Endothelial cell of umbilical vein (primary cell): Measurements from ENCODE around the gene OTOP1. TPM values are rescaled to one million over a fixed set of nuclear protein-coding genes. Genes with fewer than 3 reads are reported as not detected.
A peak's percentile ranks its signal among the peaks of the same experiment; 100 is the strongest.
"Not testable (repeated sequence)": the region's sequence is repeated elsewhere in the genome, so short reads cannot be mapped to it uniquely, and the experiment has no call there.

ENCODE experiments used
- BruUV-seq: library from RNA; stranded (reverse); fragments of 400-500 nt; replicated peaks from 2 replicates; lab custom pipeline; 2021; lab: Mats Ljungman, UMichigan
- CTCF ChIA-PET: fragments of 300-600, 350-600 bp; sonication (Branson Sonifier 250); formaldehyde crosslinking; loops from one replicate; lab custom pipeline; 2021; ENCODE audit warnings: antibody characterized with exemption, inconsistent platforms; lab: Charles Lee
- POLR2A ChIA-PET: fragments of 300-600, 350-600 bp; sonication (Branson Sonifier 250); formaldehyde crosslinking; loops from one replicate; lab custom pipeline; 2021; ENCODE audit warnings: antibody characterized with exemption, inconsistent platforms; lab: Charles Lee
- DNase-seq: peaks from one replicate; pipeline ENCODE4 v3.0.0-alpha.2; 2011; ENCODE audit warnings: low read depth, low spot score
- FAIRE-seq: peaks from 2 replicates; lab custom pipeline; 2011; peaks lifted over from hg19 to GRCh38; lab: Jason Lieb, UNC
- H2AFZ ChIP-seq: 2 replicates; pipeline ENCODE4 v1.6.0; 2012; ENCODE audit warnings: low read depth, low read length, control low read depth, inconsistent platforms
- H3K27ac ChIP-seq: 2 replicates; pipeline ENCODE4 v1.5.1; 2011; ENCODE audit warnings: low read depth, mild to moderate bottlenecking, control low read depth, low read length, moderate library complexity; ENCODE audit not compliant: insufficient read depth
- H3K27me3 ChIP-seq, 2 experiments: 2 replicates each; pipeline versions ENCODE4 v1.6.0 to v1.6.1; 2011; ENCODE audit warnings: low read length in 2 of 2, mixed read lengths in 1 of 2; ENCODE audit not compliant: control insufficient read depth in 2 of 2, insufficient read depth in 2 of 2
- H3K36me3 ChIP-seq, 2 experiments: 2 replicates in 1 of 2; 3 replicates in 1 of 2; pipeline ENCODE4 v1.5.1; 2011; ENCODE audit warnings: low read length in 2 of 2, mild to moderate bottlenecking in 1 of 2, moderate library complexity in 1 of 2; ENCODE audit not compliant: control insufficient read depth in 2 of 2, insufficient read depth in 2 of 2; ENCODE audit errors: extremely low read depth in 1 of 2
- H3K4me1 ChIP-seq: 3 replicates; pipeline ENCODE4 v1.5.1; 2011; ENCODE audit warnings: mild to moderate bottlenecking, low read length; ENCODE audit not compliant: control insufficient read depth, insufficient read depth; ENCODE audit errors: extremely low read depth
- H3K4me2 ChIP-seq: 2 replicates; pipeline ENCODE4 v1.6.1; 2011; ENCODE audit warnings: low read length, control low read depth, mixed read lengths; ENCODE audit not compliant: insufficient read depth
- H3K4me3 ChIP-seq, 3 experiments: fragments of 200-600 bp in 1 of 3; sonication (generic), shearing (Covaris generic) in 1 of 3; replicated peaks in 1 of 3; 2 replicates each; pipeline ENCODE4 v1.5.1; 2011 to 2016; ENCODE audit warnings: control low read depth in 3 of 3, low read length in 3 of 3, mild to moderate bottlenecking in 2 of 3, inconsistent platforms in 1 of 3, low read depth in 1 of 3, moderate library complexity in 1 of 3; ENCODE audit not compliant: insufficient read depth in 1 of 3
- H3K79me2 ChIP-seq: 2 replicates; pipeline ENCODE4 v1.6.0; 2012; ENCODE audit warnings: low read length, inconsistent platforms; ENCODE audit not compliant: control insufficient read depth, insufficient read depth
- H3K9ac ChIP-seq: replicated peaks from 2 replicates; pipeline ENCODE3; 2011; ENCODE audit warnings: low read length, control low read depth; ENCODE audit not compliant: insufficient read depth; ENCODE audit errors: extremely low read depth
- H3K9me1 ChIP-seq: replicated peaks from 3 replicates; pipeline ENCODE4 v1.6.0; 2011; ENCODE audit warnings: mild to moderate bottlenecking, low read length; ENCODE audit not compliant: control insufficient read depth, insufficient read depth; ENCODE audit errors: extremely low read depth
- H3K9me3 ChIP-seq: replicated peaks from 2 replicates; pipeline ENCODE4 v1.5.1; 2012; ENCODE audit warnings: low read length, inconsistent platforms; ENCODE audit not compliant: control insufficient read depth, insufficient read depth
- H4K20me1 ChIP-seq: replicated peaks from 2 replicates; pipeline ENCODE3; 2011; ENCODE audit warnings: mild to moderate bottlenecking, low read length; ENCODE audit not compliant: control insufficient read depth, insufficient read depth; ENCODE audit errors: extremely low read depth
- CTCF ChIP-seq, 2 donors: IDR thresholded peaks; 1 replicate in 1 of 2; 2 replicates in 1 of 2; pipeline ENCODE4 v1.5.1; 2011; ENCODE audit warnings: low read length in 2 of 2, mild to moderate bottlenecking in 2 of 2, moderate library complexity in 2 of 2, control low read depth in 1 of 2, inconsistent platforms in 1 of 2, low read depth in 1 of 2; ENCODE audit not compliant: insufficient read depth in 1 of 2; ENCODE audit errors: extremely low read depth in 1 of 2
- EZH2 ChIP-seq: IDR thresholded peaks from 2 replicates; pipeline ENCODE4 v1.6.1; 2012; ENCODE audit warnings: borderline replicate concordance, low read depth, mild to moderate bottlenecking, moderate library complexity, low read length, inconsistent platforms; ENCODE audit not compliant: severe bottlenecking
- FOS ChIP-seq: IDR thresholded peaks from 2 replicates; pipeline ENCODE4 v1.6.1; 2011; ENCODE audit warnings: mild to moderate bottlenecking, low read length, moderate library complexity, borderline replicate concordance; ENCODE audit not compliant: insufficient read depth
- GATA2 ChIP-seq: IDR thresholded peaks from 2 replicates; pipeline ENCODE4 v1.7.0; 2011; ENCODE audit warnings: low read depth, mild to moderate bottlenecking, moderate library complexity, mixed read lengths, low read length; ENCODE audit not compliant: insufficient read length, insufficient read depth
- JUN ChIP-seq: IDR thresholded peaks from 2 replicates; pipeline ENCODE4 v1.6.1; 2011; ENCODE audit warnings: borderline replicate concordance, low read depth; ENCODE audit not compliant: insufficient read length, insufficient read depth
- MAX ChIP-seq: IDR thresholded peaks from 2 replicates; pipeline ENCODE4 v1.6.1; 2011; ENCODE audit not compliant: insufficient read depth, insufficient read length
- MYC ChIP-seq: IDR thresholded peaks from one replicate; pipeline ENCODE4 v1.6.1; 2011; ENCODE audit warnings: mild to moderate bottlenecking, low read depth, low read length
- POLR2A ChIP-seq: IDR thresholded peaks from 2 replicates; pipeline ENCODE4 v1.6.1; 2012; ENCODE audit warnings: low read depth, mild to moderate bottlenecking, control low read depth, low read length
- POLR2AphosphoS5 ChIP-seq: IDR thresholded peaks from 2 replicates; pipeline ENCODE4 v1.6.1; 2012; ENCODE audit warnings: low read depth, mild to moderate bottlenecking, control low read depth, low read length, moderate library complexity; ENCODE audit not compliant: insufficient read depth
- dilution Hi-C: fragments of 300-500 bp; cut with MboI; formaldehyde crosslinking; loops from one replicate; pipeline ENCODE4 v1.15.0; 2019; ENCODE audit warnings: low sequenced_read_pairs; ENCODE audit not compliant: extremely low pct_ligation_motif_present
- intact Hi-C: fragments of 100-400 bp; cut with micrococcal nuclease; formaldehyde crosslinking; loops from one replicate; pipeline ENCODE4 v1.10.0; 2022
- polyA plus RNA-seq, 4 experiments: library from polyadenylated mRNA; depleted of rRNA in 3 of 4; stranded (reverse) in 3 of 4; unstranded in 1 of 4; fragments of >200 nt; gene quantifications; 2 replicates each; pipeline versions ENCODE4 v1.2.1 to v1.2.3, GENCODE V29; 2011 to 2012; ENCODE audit warnings: missing spikeins in 1 of 4
- total RNA-seq: library from RNA; stranded (reverse); gene quantifications from 2 replicates; pipeline ENCODE4 v1.2.3, GENCODE V29; 2021

Gene OTOP1
- total and polyA plus RNA-seq, 2 donors (not counting 3 experiments of a cell fraction or from before 2014, with no cell fraction given) = not detected

GRCh38 chr4:4239551-4239950 lies 12.8 kb upstream of the OTOP1 start:
- CTCF ChIA-PET, BruUV-seq: not testable (repeated sequence)
- FAIRE-seq = peak; percentile 79

GRCh38 chr4:4233610-4234009 lies 6.9 kb upstream of the OTOP1 start:
- DNase-seq (no peak), FAIRE-seq (no peak)
- no peaks in the 10 kb centered on the region for H3K4me1 ChIP-seq
- dilution Hi-C loops (no loop called here), intact Hi-C loops (no loop called here)
- no peak overlapping the region for H3K27ac ChIP-seq
- no TSS peak for BruUV-seq
- no peak for TF ChIP-seq EZH2
- no peak for TF ChIP-seq POLR2A
- TF ChIP-seq MYC = no peak
- no peak for TF ChIP-seq FOS
- no peak for TF ChIP-seq CTCF (IDR thresholded peaks at IDR 0.05; ENCODE audit: extremely low read depth in 1 of 2, insufficient read depth in 1 of 2, low read depth in 1 of 2, low read length in 2 of 2)
- no peak for TF ChIP-seq POLR2AphosphoS5
- TF ChIP-seq MAX = no peak
- TF ChIP-seq JUN = no peak
- no peak for TF ChIP-seq GATA2
- H3K4me3 ChIP-seq = no peak overlapping the region
- H3K27me3 ChIP-seq = peaks cover 3 to 5% of the 10 kb centered on the region in 2 experiments
- no peak overlapping the region for H2AFZ ChIP-seq
- H3K9ac ChIP-seq = no peak overlapping the region
- CTCF ChIA-PET = no interaction called here
- H3K36me3 ChIP-seq = no peaks in the 10 kb centered on the region
- H4K20me1 ChIP-seq = no peaks in the 10 kb centered on the region
- no peaks in the 10 kb centered on the region for H3K79me2 ChIP-seq
- no peaks in the 10 kb centered on the region for H3K9me1 ChIP-seq
- POLR2A ChIA-PET = no interaction called here
- H3K4me2 ChIP-seq = no peak overlapping the region
- no peaks in the 10 kb centered on the region for H3K9me3 ChIP-seq

More at GRCh38 chr4:4239551-4239950, 12.8 kb upstream of the OTOP1 start:
- H2AFZ ChIP-seq, H3K27ac ChIP-seq, H3K9me1 ChIP-seq, H3K4me3 ChIP-seq, POLR2A ChIA-PET, intact Hi-C loops, H3K36me3 ChIP-seq, H4K20me1 ChIP-seq, H3K4me2 ChIP-seq, dilution Hi-C loops, DNase-seq, H3K9me3 ChIP-seq, H3K9ac ChIP-seq, H3K4me1 ChIP-seq, H3K27me3 ChIP-seq, H3K79me2 ChIP-seq: not testable (repeated sequence)
- peak; percentile 35 for TF ChIP-seq JUN
